Effector CD4-positive, alpha-beta T cell (primary cell): ENCODE measurements around the gene DIS3L2.
"Not testable (repeated sequence)": the region's sequence is repeated elsewhere in the genome, so short reads cannot be mapped to it uniquely, and the experiment has no call there.

Experiments
- DNase-seq: peaks from one replicate; pipeline ENCODE4 v3.0.0-alpha.2; 2020

The DIS3L2 gene

GRCh38 chr2:232061265-232061664 lies 99.8 kb downstream of the DIS3L2 start:
- DNase-seq, result no peak

- DNase-seq, result no peak
These were observed 111.5 kb downstream of the DIS3L2 start for GRCh38 chr2:232073026-232073425.

DNA sequence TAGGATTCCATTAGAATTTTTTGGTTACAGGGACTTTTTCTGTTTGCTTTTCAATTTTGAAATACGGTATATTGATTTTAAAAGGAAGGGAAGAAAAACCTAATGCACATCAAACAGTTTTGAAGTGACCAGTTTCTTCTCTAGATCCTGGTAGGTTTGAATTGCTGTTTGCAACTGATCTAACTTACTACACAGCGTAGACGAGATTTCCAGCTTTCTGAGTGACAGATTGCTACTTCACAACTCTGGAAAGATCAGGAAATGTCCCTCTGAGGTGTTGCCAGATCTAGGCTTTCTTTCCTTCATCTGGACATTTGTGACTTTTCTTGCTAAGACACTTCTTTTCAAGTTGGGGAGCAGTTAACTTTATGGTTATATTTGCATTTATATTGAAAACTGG lies 112.2 kb downstream of the DIS3L2 start:
- DNase-seq, result no peak

DNA sequence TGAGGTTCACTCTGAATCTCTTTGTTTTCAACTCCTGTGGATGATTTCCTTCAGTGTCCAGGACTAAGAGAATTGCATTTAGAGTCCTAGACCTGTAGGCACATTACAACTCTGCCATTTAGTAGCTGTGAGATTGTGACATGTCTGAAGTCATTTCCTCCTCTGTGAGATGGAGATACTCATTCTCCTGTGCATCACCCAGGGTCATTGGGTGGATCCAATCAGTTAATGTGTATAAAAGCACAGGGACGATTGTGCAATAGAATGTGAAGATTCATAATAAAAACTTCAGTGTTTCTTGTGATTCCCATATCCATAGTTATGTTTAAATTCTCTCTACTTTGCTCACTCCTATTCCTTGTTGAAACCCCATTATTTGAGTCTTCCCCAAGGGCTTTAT lies 113.6 kb downstream of the DIS3L2 start:
- DNase-seq, result no peak

DNA sequence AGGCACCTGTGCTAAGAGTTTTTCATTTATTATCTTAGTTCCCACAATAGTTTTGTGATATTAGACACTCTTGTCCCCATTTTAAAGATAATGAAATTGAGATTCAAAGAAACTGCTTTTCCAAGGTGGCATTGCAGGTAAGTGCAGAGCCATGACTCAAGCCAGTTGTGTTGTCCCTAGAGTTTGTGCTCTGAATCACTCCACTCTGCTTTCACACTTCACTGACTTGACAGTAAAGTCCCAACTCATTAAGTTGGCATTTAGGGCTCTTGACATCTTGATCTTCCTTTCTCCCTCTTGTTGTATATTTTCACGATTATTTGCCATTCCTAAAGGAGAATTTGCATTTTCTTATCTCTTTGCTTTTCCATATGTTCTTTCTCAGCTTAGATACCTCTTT lies 114.3 kb downstream of the DIS3L2 start:
- DNase-seq, result no peak

GRCh38 chr2:232076272-232076671 lies 114.8 kb downstream of the DIS3L2 start:
- DNase-seq, result no peak

DNA sequence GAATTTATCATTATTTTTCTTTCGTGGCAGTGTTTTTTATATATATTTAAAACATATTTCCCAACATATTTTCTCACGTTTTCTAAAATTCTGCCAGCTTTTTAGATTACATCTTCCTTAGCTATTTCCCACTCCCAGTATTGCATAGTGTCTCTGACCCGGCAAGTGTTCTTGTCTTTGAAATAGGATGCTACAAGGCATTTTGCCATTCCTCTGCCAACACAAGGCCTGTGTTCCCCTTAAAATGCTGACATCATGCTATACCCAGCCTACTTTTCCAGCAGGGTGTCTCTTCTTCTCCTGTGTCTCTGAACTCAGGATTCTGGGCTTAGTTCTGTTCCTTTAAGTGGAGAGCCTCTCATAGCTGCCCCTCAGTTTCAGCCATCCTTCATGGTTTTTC lies 115.2 kb downstream of the DIS3L2 start:
- no peak for DNase-seq

- DNase-seq, result no peak
These were observed 123.7 kb downstream of the DIS3L2 start for GRCh38 chr2:232085164-232085563.

- no peak for DNase-seq
These were observed 124.4 kb downstream of the DIS3L2 start for GRCh38 chr2:232085826-232086425.

DNA sequence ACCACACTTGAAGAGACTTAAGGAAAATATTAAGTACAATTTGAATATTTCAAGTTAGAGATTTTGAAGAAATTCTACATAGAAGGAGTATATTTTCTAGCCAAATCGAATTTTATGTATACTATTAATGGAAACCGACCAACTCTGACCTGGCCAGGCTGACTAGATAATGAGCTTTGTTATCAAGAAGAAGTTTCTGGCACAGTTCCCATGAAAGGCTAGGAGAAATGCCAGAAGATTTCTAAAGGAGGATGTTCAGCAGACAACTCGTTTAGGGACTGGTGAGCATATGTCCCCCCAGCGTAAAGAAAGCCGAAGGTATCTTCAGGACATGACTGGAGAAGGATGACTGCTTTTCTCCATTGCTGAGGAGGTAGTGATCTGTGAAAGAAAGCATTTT lies 127.3 kb downstream of the DIS3L2 start:
- no peak for DNase-seq

GRCh38 chr2:232094201-232094600 lies 132.7 kb downstream of the DIS3L2 start:
- no peak for DNase-seq

DNA sequence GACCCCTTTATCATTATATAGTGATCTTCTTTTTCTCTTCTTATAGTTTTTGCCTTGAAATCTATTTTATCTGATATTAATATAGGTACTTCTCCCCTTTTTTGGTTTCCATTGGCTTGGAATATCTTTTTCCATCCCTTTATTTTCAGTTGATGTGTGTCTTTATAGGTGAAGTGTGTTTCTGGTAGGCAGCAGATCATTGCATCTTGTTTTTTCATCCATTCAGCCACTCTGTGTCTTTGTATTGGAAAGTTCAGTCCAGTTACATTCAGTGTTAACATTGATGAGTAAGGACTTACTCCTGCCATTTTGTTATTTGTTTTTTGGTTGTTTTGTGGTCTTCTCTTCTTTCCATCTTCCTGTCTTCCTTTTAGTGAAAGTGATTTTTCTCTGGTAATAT lies 133.4 kb downstream of the DIS3L2 start:
- no peak for DNase-seq

- no peak for DNase-seq
These were observed 135.7 kb downstream of the DIS3L2 start for GRCh38 chr2:232097260-232097659.

DNA sequence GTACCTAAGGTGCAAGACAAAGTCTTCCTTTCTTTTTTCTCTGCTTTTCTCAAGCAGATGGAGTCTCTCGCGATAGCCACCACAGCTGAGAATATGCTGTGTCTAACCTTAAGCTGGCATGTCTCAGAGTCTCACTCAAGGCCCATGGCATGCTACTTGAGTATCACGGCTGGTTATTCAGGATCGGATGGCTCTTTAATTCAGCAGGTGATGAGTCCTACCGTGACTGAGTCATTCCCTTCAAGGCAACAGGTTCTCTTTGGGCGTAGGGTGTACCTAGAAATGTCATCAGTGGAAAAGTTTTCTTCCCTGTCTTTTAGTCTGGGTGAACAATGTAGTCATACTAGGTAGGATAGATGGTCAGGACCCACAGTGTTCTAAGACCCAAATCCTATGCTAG lies 136.2 kb downstream of the DIS3L2 start:
- DNase-seq, result no peak

DNA sequence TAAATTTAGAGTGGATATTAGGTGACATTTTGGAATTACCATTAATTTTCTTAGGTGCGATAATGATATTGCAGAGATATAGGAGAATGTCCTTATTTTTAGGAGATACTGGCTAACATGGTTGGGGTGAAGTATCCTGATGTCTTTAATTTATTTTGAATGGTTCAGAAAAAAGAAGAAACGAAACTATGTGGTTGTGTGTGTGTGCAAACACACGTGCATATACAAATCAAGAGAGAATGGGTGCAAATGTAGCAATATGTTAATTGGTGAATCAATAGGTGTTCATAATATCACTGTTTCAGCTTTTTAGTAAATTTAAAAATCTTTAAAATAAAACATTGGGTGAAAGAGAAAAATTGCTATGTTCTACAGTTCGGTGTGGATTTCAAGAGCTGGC lies 140.9 kb downstream of the DIS3L2 start:
- DNase-seq, result no peak

GRCh38 chr2:232103140-232103737 lies 141.7 kb downstream of the DIS3L2 start:
- DNase-seq, result no peak

DNA sequence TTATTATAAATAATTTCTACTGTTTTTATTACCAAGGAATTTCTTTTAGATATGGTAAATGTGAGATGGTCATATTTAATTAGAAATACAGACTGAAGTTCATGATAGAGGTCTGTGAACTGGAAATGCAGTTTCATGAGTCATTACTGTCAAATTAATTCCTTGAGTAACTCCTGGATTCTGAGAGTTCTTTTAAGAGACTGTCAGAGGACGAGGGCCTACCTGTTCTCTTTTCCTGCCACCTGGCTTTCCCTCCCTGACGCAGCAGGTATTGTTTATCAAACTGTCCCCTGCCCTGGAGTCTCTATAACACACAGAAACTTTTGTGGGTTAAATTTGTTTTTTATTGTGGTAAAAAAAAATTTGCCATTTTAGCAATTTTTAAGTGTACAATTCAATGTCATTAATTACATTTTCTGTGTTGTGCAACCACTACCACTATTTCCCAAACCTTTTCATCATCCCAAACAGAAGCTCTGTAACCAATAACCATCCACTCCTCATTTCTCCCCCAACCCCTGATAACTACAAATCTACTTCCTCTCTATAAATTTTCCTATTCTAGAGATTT lies 142.6 kb downstream of the DIS3L2 start:
- no peak for DNase-seq

DNA sequence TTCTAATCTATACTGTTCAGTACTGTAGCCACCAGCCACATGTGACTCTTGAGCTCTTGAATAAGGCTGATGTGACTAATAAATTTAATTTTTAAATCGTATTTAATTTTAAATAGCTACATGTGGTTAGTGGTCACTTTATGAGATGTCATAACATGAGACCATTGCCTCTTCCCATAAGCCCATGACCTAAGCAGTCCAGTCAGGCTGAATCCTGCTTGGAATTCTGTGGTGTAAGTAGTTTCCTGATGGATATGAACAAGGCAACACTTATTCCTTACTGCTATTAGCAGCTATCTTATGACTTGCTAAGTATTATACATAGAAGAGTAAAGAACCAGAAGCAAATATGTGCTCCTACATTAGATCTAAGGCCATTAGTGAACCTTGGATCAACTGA lies 150.0 kb downstream of the DIS3L2 start:
- DNase-seq, result no peak

DNA sequence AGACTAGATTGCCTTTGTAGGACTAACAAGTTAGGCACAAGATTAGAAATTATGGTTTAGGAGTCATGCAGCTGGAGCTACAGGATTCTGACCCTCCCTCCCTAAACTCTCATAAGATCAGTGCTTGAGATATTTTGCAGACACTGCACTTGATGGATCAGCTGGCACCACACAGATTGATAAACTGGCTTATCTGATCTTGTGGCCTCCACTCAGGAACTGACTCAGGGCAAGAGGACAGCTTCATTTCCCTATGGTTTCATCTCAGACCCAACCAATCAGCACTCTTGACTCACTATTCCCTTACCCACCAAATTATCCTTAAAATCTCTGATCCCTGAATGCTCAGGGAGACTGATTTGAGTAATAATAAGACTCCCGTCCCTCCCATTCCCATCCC lies 152.3 kb downstream of the DIS3L2 start:
- DNase-seq, result no peak

DNA sequence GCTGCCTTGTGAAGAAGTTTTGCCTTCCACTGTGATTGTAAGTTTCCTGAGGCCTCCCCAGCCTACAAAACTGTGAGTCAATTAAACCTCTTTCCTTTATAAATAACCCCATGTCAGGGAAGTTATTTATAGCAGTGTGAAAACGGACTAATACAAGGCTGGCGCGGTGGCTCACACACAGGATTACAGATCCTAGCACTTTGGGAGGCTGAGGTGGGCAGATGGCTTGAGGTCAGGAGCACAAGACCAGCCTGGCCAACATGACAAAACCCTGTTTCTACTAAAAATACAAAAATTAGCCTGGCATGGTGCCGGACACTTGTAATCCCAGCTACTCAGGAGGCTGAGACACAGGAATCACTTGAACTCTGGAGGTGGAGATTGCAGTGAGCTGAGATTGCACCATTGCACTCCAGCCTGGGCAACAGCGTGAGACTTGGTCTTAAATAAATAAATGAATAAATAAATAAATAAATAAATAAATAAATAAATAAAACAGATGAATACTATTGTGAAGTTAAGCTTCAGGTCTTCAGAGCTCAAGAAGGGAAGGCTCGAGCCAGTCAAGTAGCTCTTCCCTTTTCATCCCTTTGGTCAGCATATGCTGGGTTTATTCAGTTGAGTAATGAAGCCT lies 154.3 kb downstream of the DIS3L2 start:
- DNase-seq, result not testable (repeated sequence)

DNA sequence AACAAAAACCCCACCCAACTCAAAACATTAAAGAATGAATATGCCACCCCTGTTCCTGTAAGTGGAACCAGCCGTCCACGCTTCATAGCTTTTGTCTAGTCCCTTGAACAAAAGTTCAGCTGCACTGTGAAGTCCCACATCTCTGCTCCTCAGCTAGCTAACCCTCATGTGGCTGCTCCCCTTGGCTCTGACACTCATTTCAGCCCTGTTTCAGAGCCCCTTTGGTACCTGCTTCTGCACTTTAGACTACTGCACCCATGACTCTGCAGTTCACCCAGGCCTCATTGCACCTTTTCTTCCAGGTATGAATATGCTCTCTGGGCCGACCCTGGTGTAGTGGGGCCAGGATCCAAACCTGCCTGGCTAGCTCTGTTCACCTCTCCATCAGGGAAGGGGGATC lies 155.3 kb downstream of the DIS3L2 start:
- no peak for DNase-seq

DNA sequence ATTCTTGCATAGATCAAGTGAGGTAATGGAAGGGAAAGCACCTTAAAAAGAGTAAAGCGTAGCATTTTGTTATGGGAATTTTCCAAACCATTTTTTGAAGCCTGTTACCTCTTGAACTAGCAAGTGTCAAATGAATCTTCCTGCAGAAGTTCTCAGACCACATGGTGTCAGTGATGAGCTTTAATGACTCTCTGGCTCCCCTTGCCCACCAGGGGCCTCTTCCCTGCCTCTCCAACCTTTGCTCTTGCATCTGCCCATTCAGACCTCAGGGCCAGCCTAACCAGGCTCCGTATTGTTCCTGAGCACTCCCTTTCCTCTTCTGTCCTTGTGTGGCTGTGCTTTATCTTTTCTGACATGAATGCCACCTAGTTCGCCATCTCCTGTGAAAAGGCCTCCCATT lies 155.9 kb downstream of the DIS3L2 start:
- DNase-seq, result no peak

DNA sequence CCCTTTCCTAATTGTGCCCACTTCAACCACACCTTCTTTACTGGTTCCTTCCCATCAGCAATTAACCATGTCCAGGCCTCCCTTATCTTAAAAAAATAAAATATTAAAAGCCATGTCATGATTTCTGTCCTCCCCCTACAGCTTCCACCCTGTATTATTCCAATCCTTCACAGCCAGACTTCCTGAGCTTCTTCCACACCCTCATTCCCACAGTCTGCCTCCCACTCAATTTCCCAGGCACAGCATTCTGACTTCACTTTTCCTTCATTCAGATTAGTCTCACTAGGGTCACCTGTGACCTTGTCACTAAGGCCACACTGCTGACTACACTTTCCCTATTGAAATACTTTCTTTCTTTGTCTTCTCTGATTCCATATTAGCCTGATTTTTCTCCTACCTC lies 159.4 kb downstream of the DIS3L2 start:
- no peak for DNase-seq

GRCh38 chr2:232124309-232124708 lies 162.8 kb downstream of the DIS3L2 start:
- no peak for DNase-seq
